Aorta (tissue), 5 donors: Measurements from ENCODE around the gene RAB5IF. TPM values are rescaled to one million over a fixed set of nuclear protein-coding genes. Genes with fewer than 3 reads are reported as not detected.

ENCODE experiments used
- ATAC-seq: fragments of 200-7000 bp; cut with Tn5 transposase; one replicate; pipeline ENCODE4 v1.9.1; 2022; ENCODE audit warnings: moderate library complexity; ENCODE audit not compliant: low FRiP score
- DNase-seq, 2 donors: peaks; one replicate each; pipeline ENCODE4 v3.0.0-alpha.2; 2020
- H3K27ac ChIP-seq, 2 donors: one replicate each; pipeline ENCODE4 v1.5.1; 2013; ENCODE audit warnings: low read length in 2 of 2, mild to moderate bottlenecking in 2 of 2, moderate library complexity in 2 of 2, control low read depth in 1 of 2, inconsistent platforms in 1 of 2, low read depth in 1 of 2
- H3K27me3 ChIP-seq, 2 donors: one replicate each; pipeline ENCODE4 v1.6.1; 2013; ENCODE audit warnings: control low read depth in 1 of 2, low read length in 1 of 2, mild to moderate bottlenecking in 1 of 2, moderate library complexity in 1 of 2; ENCODE audit not compliant: insufficient read depth in 2 of 2, control insufficient read depth in 1 of 2
- H3K36me3 ChIP-seq, 2 donors: one replicate each; pipeline ENCODE4 v1.6.1; 2013; ENCODE audit warnings: control low read depth in 1 of 2, low read length in 1 of 2, mild to moderate bottlenecking in 1 of 2; ENCODE audit not compliant: insufficient read depth in 2 of 2, control insufficient read depth in 1 of 2
- H3K4me1 ChIP-seq, 2 donors: one replicate each; pipeline ENCODE4 v1.6.1; 2013; ENCODE audit warnings: low read length in 2 of 2, control low read depth in 1 of 2, mild to moderate bottlenecking in 1 of 2, moderate library complexity in 1 of 2; ENCODE audit not compliant: insufficient read depth in 2 of 2, control insufficient read depth in 1 of 2
- H3K4me3 ChIP-seq, 2 donors: one replicate each; pipeline ENCODE4 v1.5.1; 2013; ENCODE audit warnings: low read length in 2 of 2, control low read depth in 1 of 2, mild to moderate bottlenecking in 1 of 2
- H3K9me3 ChIP-seq: one replicate; pipeline ENCODE4 v1.6.1; 2013; ENCODE audit warnings: mild to moderate bottlenecking, low read length; ENCODE audit not compliant: control insufficient read depth
- WGBS, 2 donors: extraction: QIAGEN DNeasy Blood & Tissue Kit; methylation state at CpG; one replicate each; pipeline ENCODE4 v1.1.7; 2013; 5-methylcytosine and 5-hydroxymethylcytosine counted together
- intact Hi-C, 2 donors: fragments of 100-400 bp; cut with DNase I; formaldehyde crosslinking; loops; one replicate each; pipeline versions ENCODE4 v1.14.2 to v1.15.0; 2022
- polyA plus RNA-seq, 2 donors: library from polyadenylated mRNA; stranded (reverse); fragments of 200-250 nt; gene quantifications; one replicate each; pipeline ENCODE4 v1.2.3, GENCODE V29; 2013
- total RNA-seq, 2 donors: library from RNA; stranded (reverse); fragmentation: NEBNext Ultra II Directional; extraction: Animal tissue kit (Norgen Biotek cat#: 25700); gene quantifications; one replicate each; pipeline ENCODE4 v1.2.1, GENCODE V29; 2021
- donor health status: healthy with polysubstance abuse.
- donor health status: Bipolar disorder and iron deficiency.
- donor health status: DM: no; HTN: no; CAD: no.
- donor health status: DM: no; HTN: no; CAD: no.
- donor health status: DM: yes; HTN: yes; CAD: no.

RAB5IF gene
- total and polyA plus RNA-seq, 4 donors = 39.8 to 71.0 (median 50.1) TPM

DNA sequence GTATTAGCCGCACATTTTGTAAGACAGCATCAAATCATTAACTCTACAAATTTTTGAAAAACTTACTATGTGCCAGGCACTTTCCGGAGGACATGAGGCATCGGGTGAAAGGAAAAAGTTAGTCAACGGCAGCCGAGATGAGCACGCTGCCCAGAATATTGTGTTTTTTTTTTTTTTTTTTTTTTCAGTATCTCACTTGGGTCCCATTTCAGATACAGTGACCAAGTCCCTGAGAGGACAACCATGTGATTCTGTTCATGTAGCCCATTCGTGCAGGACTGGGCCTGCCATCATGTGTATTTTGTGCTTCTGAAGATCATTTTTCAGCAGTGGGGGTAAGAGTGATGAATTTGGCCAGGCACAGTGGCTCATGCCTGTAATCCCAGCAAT is 39.1 kb downstream of the RAB5IF start:
- no peak overlapping the region for H3K4me3 ChIP-seq
- DNase-seq (no peak), ATAC-seq (no peak)
- no peaks in the 10 kb centered on the region for H3K27me3 ChIP-seq
- no peak overlapping the region for H3K27ac ChIP-seq
- no peaks in the 10 kb centered on the region for H3K36me3 ChIP-seq
- WGBS, 2 donors = 61 to 65% methylated on average over 7 of the region's 7 CpGs
- intact Hi-C loops = no loop called here
- no peaks in the 10 kb centered on the region for H3K4me1 ChIP-seq
- H3K9me3 ChIP-seq = no peaks in the 10 kb centered on the region

DNA sequence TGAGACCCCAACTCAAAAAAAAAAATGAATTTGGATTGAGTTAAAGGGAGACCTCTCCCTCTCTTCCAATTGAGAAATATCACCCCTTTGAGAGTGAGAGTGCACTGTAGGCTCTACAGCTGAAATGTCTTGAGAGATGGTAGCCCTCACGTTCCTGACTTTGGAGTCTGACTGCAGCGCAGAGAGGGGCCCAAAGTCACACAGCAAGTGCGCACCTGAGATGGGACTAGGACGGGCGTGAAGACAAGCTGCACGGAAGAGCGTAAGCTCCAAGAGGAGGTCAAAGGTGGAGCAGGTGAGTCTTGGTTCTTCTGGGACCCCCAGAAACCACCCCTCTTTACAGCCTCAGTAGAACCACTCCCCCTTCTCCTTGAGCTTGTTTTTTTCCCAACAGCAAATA is 39.8 kb downstream of the RAB5IF start:
- DNase-seq (no peak), ATAC-seq (no peak)
- H3K27ac ChIP-seq = no peak overlapping the region
- WGBS, 2 donors = 91 to 94% methylated on average over 7 of the region's 7 CpGs
- H3K36me3 ChIP-seq = no peaks in the 10 kb centered on the region
- H3K4me1 ChIP-seq = no peaks in the 10 kb centered on the region
- no peaks in the 10 kb centered on the region for H3K27me3 ChIP-seq
- H3K9me3 ChIP-seq = no peaks in the 10 kb centered on the region
- H3K4me3 ChIP-seq = no peak overlapping the region
- intact Hi-C loops = no loop called here

DNA sequence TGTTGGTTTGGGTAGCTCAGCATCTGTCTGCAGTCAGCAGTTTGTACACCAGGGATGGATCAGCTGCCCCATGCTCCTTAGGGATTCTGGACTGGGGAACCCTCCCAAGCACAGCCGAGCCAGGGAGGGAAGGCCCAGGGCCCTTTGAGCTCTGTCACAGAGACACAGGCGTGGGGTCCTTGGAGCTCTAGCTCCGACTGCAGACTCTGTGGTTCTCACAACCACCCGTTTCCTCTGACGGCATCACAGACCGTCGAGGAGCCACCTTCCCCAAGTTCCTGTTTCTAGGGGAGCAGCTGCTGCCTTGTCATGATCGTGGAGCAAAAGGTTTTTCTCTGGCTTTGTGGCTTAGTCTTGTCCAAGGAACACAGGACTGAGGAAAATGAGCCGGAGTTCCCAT is 40.4 kb downstream of the RAB5IF start, which contains the start of gene SLA2:
SLA2 (minus strand) TSS at position 199 of the 400 bp plus-strand sequence. CDS start 4,861 bp downstream, outside the sequence.
- ATAC-seq (no peak), DNase-seq (peak; percentile 63 to 65)
- Histone ChIP-seq H3K4me3 (no peak within 1 kb of the TSS), H3K27me3 (no peaks in the 10 kb centered on the region), H3K27ac (no peak within 1 kb of the TSS), H3K9me3 (no peaks in the 10 kb centered on the region), H3K36me3 (no peaks in the 10 kb centered on the region), H3K4me1 (no peaks in the 10 kb centered on the region)
- intact Hi-C loops = no loop called here
- WGBS, 2 donors = 43 to 49% methylated on average over 9 of the region's 9 CpGs

DNA sequence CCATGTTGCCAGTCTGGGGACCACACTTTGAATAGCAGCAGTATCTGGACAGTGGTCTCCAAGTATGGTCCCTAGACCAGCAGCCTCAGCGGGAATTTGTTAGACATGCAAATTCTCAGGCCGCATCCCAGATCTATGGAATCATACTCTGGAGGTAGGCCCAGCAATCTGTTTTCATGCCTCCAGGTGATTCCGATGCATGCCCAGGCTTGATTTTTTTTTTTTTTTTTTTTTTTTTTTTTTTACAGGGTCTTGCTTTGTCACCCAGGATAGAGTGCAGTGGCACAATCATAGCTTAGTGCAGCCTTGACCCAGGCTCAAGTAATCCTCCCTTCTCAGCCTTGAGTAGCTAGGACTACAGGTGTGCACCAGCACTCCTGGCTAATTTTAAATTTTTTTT is 41.1 kb downstream of the RAB5IF start:
- Histone ChIP-seq H3K9me3 (no peaks in the 10 kb centered on the region), H3K27ac (no peak overlapping the region), H3K27me3 (no peaks in the 10 kb centered on the region), H3K36me3 (peaks cover 0 to 5% of the 10 kb centered on the region in 2 donors), H3K4me3 (no peak overlapping the region), H3K4me1 (no peaks in the 10 kb centered on the region)
- WGBS, 2 donors = 78 to 84% methylated on average over 3 of the region's 3 CpGs
- intact Hi-C loops = no loop called here
- ATAC-seq (no peak), DNase-seq (no peak)

DNA sequence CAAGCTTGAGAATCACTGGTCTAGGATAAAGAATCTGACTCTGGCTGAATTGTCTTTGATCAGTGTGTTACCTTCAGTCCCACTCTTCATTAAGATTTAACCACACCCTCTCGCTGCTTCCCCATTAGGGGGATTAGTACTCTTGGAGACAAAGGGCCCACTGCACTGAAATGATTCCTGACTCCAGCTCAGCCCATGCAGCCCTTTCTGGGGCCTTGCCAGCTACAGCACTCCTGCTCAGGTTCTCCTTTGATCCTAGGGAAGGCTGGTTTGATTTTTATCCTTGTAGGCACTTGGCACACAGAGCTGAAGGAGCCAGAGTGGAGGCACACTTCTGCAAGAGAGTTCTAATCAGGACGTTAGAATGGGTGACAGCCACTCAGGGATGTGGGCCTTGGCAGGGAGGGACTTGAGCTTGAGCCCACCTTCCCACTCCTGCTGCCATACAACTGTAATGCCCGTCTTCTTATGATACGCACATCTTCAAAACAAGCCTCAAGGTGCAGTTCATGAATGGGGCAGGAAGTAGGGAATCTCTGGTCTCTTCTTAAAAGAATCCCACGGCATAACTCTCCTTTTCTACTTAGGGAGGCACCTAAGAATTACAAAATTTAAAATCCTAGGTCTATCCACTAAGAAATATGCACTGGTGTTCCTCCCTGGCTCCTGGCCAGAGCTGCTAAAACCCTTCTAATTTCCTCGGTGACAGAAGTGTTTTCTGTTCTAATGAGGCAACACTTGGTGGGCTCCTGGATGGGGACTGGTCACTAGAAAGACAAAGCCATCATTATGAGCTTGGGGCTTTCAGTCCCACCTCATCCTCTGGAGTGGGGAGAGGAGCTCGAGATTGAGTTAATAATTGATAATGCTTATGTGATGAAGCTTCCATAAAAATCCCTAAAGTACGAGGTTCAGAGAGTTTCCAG is 41.9 kb downstream of the RAB5IF start:
- Histone ChIP-seq H3K36me3 (peaks cover 0 to 5% of the 10 kb centered on the region in 2 donors), H3K4me1 (no peaks in the 10 kb centered on the region), H3K4me3 (no peak overlapping the region), H3K27me3 (no peaks in the 10 kb centered on the region), H3K9me3 (no peaks in the 10 kb centered on the region), H3K27ac (no peak overlapping the region)
- no peak for ATAC-seq
- DNase-seq = no peak
- WGBS, 2 donors = 66 to 67% methylated on average over 8 of the region's 8 CpGs
- intact Hi-C loops = no loop called here

DNA sequence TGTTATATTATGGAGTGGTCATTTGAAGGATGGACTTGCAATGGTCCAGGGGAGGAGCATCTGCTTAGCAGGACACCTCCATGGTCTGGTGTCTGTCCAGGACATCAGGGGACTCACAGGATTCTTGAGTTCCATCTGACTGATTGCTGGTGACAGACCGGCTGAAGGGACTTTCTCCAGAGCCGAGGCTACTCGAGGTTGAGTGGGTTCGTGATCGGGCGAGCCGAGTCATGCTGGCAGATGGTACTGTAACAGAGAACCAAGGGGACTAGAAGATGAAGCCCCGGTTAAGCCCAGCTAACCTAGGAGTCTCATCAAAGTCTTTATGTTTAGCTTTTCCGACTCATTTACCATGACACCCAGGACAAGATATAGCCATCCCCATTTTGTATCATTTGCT is 47.9 kb downstream of the RAB5IF start:
- H3K36me3 ChIP-seq = peaks cover 0 to 10% of the 10 kb centered on the region in 2 donors
- intact Hi-C loops = no loop called here
- WGBS, 2 donors = 88 to 89% methylated on average over 9 of the region's 9 CpGs
- H3K4me3 ChIP-seq = no peak overlapping the region
- no peak for ATAC-seq
- no peaks in the 10 kb centered on the region for H3K27me3 ChIP-seq
- H3K27ac ChIP-seq = no peak overlapping the region
- no peaks in the 10 kb centered on the region for H3K4me1 ChIP-seq
- no peaks in the 10 kb centered on the region for H3K9me3 ChIP-seq
- no peak for DNase-seq

DNA sequence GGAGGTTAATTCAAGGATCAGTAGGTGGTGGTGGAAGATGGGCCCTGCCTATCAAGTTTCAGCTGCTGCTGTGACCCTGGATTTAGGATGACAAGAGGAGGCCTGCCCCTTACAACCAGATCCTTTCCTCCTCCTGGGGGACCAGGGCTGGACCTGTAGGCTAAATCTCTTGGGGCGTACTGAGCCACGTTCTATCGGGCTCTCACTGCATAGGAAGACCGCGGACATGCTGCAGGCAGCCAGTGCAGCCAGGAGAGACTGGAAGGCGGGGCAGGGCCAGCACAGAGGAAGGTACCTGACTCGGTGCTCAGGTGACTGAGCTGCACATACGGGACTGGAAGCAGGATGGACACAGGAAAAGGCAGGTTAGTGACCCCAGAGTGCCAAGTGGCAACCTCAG is 48.9 kb downstream of the RAB5IF start:
- Histone ChIP-seq H3K36me3 (peaks cover 0 to 10% of the 10 kb centered on the region in 2 donors), H3K4me3 (no peak overlapping the region), H3K9me3 (no peaks in the 10 kb centered on the region), H3K27me3 (no peaks in the 10 kb centered on the region), H3K4me1 (no peaks in the 10 kb centered on the region), H3K27ac (no peak overlapping the region)
- DNase-seq (no peak), ATAC-seq (no peak)
- WGBS, 2 donors = 94% methylated on average over 8 of the region's 8 CpGs
- intact Hi-C loops = no loop called here

DNA sequence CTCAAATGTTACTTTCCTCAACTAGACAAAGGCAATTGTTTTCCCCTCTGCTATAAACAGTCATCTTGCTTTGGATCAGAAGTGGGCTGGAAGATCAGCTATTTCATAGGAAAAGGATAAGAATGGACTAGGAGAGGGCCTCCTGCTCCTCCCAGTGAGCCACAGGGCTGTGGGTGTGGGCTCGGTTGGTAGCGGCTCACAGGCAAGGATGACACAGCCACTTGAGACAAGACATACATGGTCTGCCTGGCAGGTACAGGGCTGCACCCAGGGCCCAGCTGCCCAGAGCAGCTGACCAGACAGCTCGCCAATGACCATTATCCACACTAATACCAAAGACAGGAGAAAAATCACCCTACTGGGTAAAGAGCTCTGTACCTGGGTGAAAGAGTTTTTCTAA is 49.4 kb downstream of the RAB5IF start:
- H3K4me3 ChIP-seq = no peak overlapping the region
- intact Hi-C loops = no loop called here
- H3K9me3 ChIP-seq = no peaks in the 10 kb centered on the region
- peaks cover 0 to 10% of the 10 kb centered on the region in 2 donors for H3K36me3 ChIP-seq
- DNase-seq (no peak), ATAC-seq (no peak)
- no peak overlapping the region for H3K27ac ChIP-seq
- H3K4me1 ChIP-seq = no peaks in the 10 kb centered on the region
- H3K27me3 ChIP-seq = no peaks in the 10 kb centered on the region
- WGBS, 2 donors = 90 to 96% methylated on average over 3 of the region's 3 CpGs

DNA sequence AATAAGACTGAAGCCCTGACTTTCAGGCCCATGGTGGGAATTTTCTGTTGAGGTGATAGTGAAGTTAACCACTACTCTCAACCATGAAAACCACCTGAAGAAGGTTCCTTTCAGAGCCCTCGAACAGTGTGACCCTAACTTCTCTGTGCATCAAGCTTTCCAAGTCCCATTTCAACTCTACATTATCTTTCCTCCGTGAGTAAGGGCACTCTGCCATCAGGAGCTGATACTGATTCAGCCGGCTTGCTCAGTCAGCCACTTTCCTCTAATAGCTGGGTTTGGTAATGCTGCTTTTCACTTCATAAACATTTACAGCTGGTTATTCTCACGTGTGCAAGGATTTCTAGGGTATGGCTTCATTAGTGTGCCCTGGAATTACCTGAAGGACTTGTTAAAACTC is 51.2 kb downstream of the RAB5IF start:
- H3K27ac ChIP-seq = no peak overlapping the region
- DNase-seq (no peak), ATAC-seq (no peak)
- H3K36me3 ChIP-seq = peaks cover 0 to 7% of the 10 kb centered on the region in 2 donors
- no peak overlapping the region for H3K4me3 ChIP-seq
- no peaks in the 10 kb centered on the region for H3K9me3 ChIP-seq
- intact Hi-C loops = no loop called here
- H3K27me3 ChIP-seq = no peaks in the 10 kb centered on the region
- no peaks in the 10 kb centered on the region for H3K4me1 ChIP-seq
- WGBS, 2 donors = 39 to 51% methylated on average over 4 of the region's 4 CpGs
